ENCODE results near the gene FBH1. TPM values are rescaled to one million over a fixed set of nuclear protein-coding genes. Genes with fewer than 3 reads are reported as not detected.

Gene FBH1
- total and polyA plus RNA-seq, 10 of the 15 experiments (the other 5 are each of a cell fraction or from before 2014, with no cell fraction given), result 6.1 to 67.6 (median 47.2) TPM

DNA sequence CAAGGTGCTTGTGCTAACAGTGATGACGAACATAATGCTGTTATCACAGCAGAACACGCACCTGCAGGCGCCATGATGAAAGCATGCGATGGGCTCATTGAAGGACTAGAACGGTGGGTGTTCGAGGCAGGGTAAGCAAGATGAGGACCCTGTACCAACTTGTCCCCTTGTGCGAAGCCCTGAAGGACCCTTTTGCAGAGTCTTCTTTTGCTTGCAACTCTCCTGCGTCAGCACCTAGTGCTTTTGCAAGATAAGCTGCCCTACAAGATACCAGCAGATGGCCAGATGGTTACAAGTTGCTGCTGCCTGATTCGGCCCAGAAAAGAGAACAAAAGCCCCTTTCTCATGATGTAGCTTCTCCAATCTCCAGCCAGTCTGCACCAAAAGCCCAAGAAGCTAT is 91.5 kb downstream of the FBH1 start (continued):
- TF ChIP-seq, protein P1, sequence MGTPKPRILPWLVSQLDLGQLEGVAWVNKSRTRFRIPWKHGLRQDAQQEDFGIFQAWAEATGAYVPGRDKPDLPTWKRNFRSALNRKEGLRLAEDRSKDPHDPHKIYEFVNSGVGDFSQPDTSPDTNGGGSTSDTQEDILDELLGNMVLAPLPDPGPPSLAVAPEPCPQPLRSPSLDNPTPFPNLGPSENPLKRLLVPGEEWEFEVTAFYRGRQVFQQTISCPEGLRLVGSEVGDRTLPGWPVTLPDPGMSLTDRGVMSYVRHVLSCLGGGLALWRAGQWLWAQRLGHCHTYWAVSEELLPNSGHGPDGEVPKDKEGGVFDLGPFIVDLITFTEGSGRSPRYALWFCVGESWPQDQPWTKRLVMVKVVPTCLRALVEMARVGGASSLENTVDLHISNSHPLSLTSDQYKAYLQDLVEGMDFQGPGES (IDR thresholded peaks at IDR 0.05), result no peak
- TF ChIP-seq ZNF622 (IDR thresholded peaks at IDR 0.05) (no peak), SUPT20H (IDR thresholded peaks at IDR 0.05; ENCODE audit: borderline replicate concordance, control insufficient read depth, low read depth, low read length) (no peak), RBBP5 (conservative IDR thresholded peaks at IDR 0.05) (no peak), NFIC (IDR thresholded peaks at IDR 0.05; ENCODE audit: low read depth, low read length) (no peak), FOXK2 (IDR thresholded peaks at IDR 0.05) (no peak), BCL11A (IDR thresholded peaks at IDR 0.05; ENCODE audit: low read depth, low read length) (no peak), POLR2A (IDR thresholded peaks at IDR 0.05; ENCODE audit: low read depth, low read length) (no peak), STAT1 (conservative IDR thresholded peaks at IDR 0.05) (no peak)
- TF ChIP-seq, protein P2, sequence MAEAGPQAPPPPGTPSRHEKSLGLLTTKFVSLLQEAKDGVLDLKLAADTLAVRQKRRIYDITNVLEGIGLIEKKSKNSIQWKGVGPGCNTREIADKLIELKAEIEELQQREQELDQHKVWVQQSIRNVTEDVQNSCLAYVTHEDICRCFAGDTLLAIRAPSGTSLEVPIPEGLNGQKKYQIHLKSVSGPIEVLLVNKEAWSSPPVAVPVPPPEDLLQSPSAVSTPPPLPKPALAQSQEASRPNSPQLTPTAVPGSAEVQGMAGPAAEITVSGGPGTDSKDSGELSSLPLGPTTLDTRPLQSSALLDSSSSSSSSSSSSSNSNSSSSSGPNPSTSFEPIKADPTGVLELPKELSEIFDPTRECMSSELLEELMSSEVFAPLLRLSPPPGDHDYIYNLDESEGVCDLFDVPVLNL (IDR thresholded peaks at IDR 0.05; ENCODE audit: low read depth, low read length), result no peak

DNA sequence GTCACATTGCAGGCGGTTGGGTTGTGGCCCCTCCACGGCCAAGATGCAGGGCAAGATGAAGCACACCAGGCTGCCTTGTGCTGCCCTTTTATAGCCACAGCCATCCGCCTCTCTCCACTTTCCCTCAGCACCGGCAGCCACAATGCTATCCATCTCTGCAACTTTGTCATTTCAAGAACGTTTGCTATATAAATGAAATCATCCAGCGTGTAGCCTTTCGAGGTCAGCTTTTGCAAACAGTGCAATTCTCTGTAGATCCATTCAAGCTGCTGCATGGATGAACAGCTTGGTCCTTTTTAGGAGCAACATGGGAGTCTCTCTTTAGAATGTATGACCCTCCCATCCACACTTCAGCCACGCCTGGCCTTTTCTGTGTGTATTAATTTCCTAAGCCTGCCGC is 93.7 kb downstream of the FBH1 start:
- no TSS peak for BruUV-seq (replicated peaks)
- no peak for TF ChIP-seq CREM (IDR thresholded peaks at IDR 0.05; ENCODE audit: low read depth)
- TF ChIP-seq ESRRA (IDR thresholded peaks at IDR 0.05; ENCODE audit: low read length), result no peak
- TF ChIP-seq, protein P3, sequence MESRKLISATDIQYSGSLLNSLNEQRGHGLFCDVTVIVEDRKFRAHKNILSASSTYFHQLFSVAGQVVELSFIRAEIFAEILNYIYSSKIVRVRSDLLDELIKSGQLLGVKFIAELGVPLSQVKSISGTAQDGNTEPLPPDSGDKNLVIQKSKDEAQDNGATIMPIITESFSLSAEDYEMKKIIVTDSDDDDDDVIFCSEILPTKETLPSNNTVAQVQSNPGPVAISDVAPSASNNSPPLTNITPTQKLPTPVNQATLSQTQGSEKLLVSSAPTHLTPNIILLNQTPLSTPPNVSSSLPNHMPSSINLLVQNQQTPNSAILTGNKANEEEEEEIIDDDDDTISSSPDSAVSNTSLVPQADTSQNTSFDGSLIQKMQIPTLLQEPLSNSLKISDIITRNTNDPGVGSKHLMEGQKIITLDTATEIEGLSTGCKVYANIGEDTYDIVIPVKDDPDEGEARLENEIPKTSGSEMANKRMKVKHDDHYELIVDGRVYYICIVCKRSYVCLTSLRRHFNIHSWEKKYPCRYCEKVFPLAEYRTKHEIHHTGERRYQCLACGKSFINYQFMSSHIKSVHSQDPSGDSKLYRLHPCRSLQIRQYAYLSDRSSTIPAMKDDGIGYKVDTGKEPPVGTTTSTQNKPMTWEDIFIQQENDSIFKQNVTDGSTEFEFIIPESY (IDR thresholded peaks at IDR 0.05), result no peak
- TF ChIP-seq MTA2 (IDR thresholded peaks at IDR 0.05; ENCODE audit: low read depth), result no peak
- TF ChIP-seq, protein P4, sequence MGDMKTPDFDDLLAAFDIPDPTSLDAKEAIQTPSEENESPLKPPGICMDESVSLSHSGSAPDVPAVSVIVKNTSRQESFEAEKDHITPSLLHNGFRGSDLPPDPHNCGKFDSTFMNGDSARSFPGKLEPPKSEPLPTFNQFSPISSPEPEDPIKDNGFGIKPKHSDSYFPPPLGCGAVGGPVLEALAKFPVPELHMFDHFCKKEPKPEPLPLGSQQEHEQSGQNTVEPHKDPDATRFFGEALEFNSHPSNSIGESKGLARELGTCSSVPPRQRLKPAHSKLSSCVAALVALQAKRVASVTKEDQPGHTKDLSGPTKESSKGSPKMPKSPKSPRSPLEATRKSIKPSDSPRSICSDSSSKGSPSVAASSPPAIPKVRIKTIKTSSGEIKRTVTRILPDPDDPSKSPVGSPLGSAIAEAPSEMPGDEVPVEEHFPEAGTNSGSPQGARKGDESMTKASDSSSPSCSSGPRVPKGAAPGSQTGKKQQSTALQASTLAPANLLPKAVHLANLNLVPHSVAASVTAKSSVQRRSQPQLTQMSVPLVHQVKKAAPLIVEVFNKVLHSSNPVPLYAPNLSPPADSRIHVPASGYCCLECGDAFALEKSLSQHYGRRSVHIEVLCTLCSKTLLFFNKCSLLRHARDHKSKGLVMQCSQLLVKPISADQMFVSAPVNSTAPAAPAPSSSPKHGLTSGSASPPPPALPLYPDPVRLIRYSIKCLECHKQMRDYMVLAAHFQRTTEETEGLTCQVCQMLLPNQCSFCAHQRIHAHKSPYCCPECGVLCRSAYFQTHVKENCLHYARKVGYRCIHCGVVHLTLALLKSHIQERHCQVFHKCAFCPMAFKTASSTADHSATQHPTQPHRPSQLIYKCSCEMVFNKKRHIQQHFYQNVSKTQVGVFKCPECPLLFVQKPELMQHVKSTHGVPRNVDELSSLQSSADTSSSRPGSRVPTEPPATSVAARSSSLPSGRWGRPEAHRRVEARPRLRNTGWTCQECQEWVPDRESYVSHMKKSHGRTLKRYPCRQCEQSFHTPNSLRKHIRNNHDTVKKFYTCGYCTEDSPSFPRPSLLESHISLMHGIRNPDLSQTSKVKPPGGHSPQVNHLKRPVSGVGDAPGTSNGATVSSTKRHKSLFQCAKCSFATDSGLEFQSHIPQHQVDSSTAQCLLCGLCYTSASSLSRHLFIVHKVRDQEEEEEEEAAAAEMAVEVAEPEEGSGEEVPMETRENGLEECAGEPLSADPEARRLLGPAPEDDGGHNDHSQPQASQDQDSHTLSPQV (IDR thresholded peaks at IDR 0.05), result no peak
- 39% methylated on average over 9 of the region's 9 CpGs for WGBS (ENCODE audit: insufficient coverage, insufficient replicate concordance, low lambda C conversion rate, missing lambda C conversion rate)

More for the DNA sequence above, 93.7 kb downstream of the FBH1 start:
- Histone ChIP-seq H3K9me3 (replicated peaks; ENCODE audit: control insufficient read depth, insufficient read depth, low read length) (no peaks in the 10 kb centered on the region; the same call in 2 of the 3 replicates), H4K20me1 (ENCODE audit: control insufficient read depth, insufficient read depth) (no peaks in the 10 kb centered on the region), H3K79me2 (ENCODE audit: control insufficient read depth, insufficient read depth, low read length) (no peaks in the 10 kb centered on the region), H2AFZ (ENCODE audit: control insufficient read depth, low read depth, low read length) (no peak overlapping the region), H3K27me3 (replicated peaks in 1 of 2; ENCODE audit: control insufficient read depth in 2 of 2, insufficient read depth in 2 of 2, low read length in 1 of 2) (no peaks in the 10 kb centered on the region; a peak in 1 of 4 replicates), H3K4me3 (no peak overlapping the region), H3K4me1 (ENCODE audit: control insufficient read depth, insufficient read depth, low read length) (no peaks in the 10 kb centered on the region), H3K4me2 (ENCODE audit: control insufficient read depth, insufficient read depth) (no peak overlapping the region), H3K9ac (ENCODE audit: control insufficient read depth, insufficient read depth, low read length) (no peak overlapping the region), H3K27ac (ENCODE audit: control insufficient read depth, insufficient read depth) (no peak overlapping the region), H3K36me3 (ENCODE audit: control insufficient read depth in 2 of 2, insufficient read depth in 2 of 2, low read length in 1 of 2) (no peaks in the 10 kb centered on the region)
- RAD21 ChIA-PET (ENCODE audit: unreplicated experiment), result interaction anchor here (0.5 kb wide), 1 partner anchor 33 kb away, joined by 3 read pairs; no protein-coding TSS in a partner anchor
- ATAC-seq (no peak), FAIRE-seq (no peak), DNase-seq (ENCODE audit: low read depth, low spot score) (no peak)
- in situ Hi-C loops (cut with MboI), result no loop called here
- SMC1A ChIA-PET (ENCODE audit: uncharacterized antibody, unreplicated experiment), result no interaction called here
- POLR2A ChIA-PET, result no interaction called here
- CTCF ChIA-PET, result interaction anchor here (0.9 to 1.1 kb wide), 2 partner anchors 30 to 103 kb away, joined by 3 read pairs; no protein-coding TSS in a partner anchor
- intact Hi-C loops (cut with micrococcal nuclease; ENCODE audit: unreplicated experiment), result no loop called here

Measured in GM12878 (cell line).